HEK293 (cell line): ENCODE data around the gene THSD4.

Source experiments
- BCL11A ChIP-seq: fragments of 450-650 bp; formaldehyde crosslinking; IDR thresholded peaks from 2 replicates; pipeline ENCODE4 v1.5.1; 2016; ENCODE audit warnings: low read depth, missing biosample characterization, missing genetic modification characterization
- CTCF ChIP-seq: fragments of 450-650 bp; formaldehyde crosslinking; IDR thresholded peaks from 2 replicates; pipeline ENCODE4 v1.5.1; 2016; ENCODE audit warnings: missing biosample characterization, missing genetic modification characterization
- HIC1 ChIP-seq: fragments of 450-650 bp; formaldehyde crosslinking; IDR thresholded peaks from 2 replicates; pipeline ENCODE4 v1.5.1; 2016; ENCODE audit warnings: missing biosample characterization, missing genetic modification characterization
- RBAK ChIP-seq: fragments of 450-650 bp; formaldehyde crosslinking; IDR thresholded peaks from 2 replicates; pipeline ENCODE4 v1.5.1; 2016; ENCODE audit warnings: missing biosample characterization, missing genetic modification characterization
- SCRT1 ChIP-seq: fragments of 450-650 bp; formaldehyde crosslinking; IDR thresholded peaks from 2 replicates; pipeline ENCODE4 v1.5.1; 2016; ENCODE audit warnings: missing biosample characterization, missing genetic modification characterization, borderline replicate concordance
- ZFP37 ChIP-seq: fragments of 450-650 bp; formaldehyde crosslinking; IDR thresholded peaks from 2 replicates; pipeline ENCODE4 v1.5.1; 2016; ENCODE audit warnings: missing biosample characterization, missing genetic modification characterization
- ZNF114 ChIP-seq: fragments of 450-650 bp; formaldehyde crosslinking; IDR thresholded peaks from 2 replicates; pipeline ENCODE4 v1.5.0; 2017; ENCODE audit warnings: missing biosample characterization, missing genetic modification characterization
- ZNF174 ChIP-seq: fragments of 450-650 bp; formaldehyde crosslinking; IDR thresholded peaks from 2 replicates; pipeline ENCODE4 v1.5.0; 2017; ENCODE audit warnings: missing biosample characterization, mild to moderate bottlenecking, missing genetic modification characterization
- ZNF18 ChIP-seq: fragments of 450-650 bp; formaldehyde crosslinking; IDR thresholded peaks from 2 replicates; pipeline ENCODE4 v1.5.1; 2016; ENCODE audit warnings: missing biosample characterization, missing genetic modification characterization
- ZNF2 ChIP-seq: fragments of 450-650 bp; formaldehyde crosslinking; IDR thresholded peaks from 2 replicates; pipeline ENCODE4 v1.5.1; 2016; ENCODE audit warnings: missing biosample characterization, missing genetic modification characterization
- ZNF776 ChIP-seq: fragments of 450-650 bp; formaldehyde crosslinking; IDR thresholded peaks from 2 replicates; pipeline ENCODE4 v1.5.0; 2017; ENCODE audit warnings: missing biosample characterization, missing genetic modification characterization, borderline replicate concordance
- ZSCAN18 ChIP-seq: fragments of 450-650 bp; formaldehyde crosslinking; IDR thresholded peaks from 2 replicates; pipeline ENCODE4 v1.5.1; 2016; ENCODE audit warnings: missing biosample characterization, missing genetic modification characterization

GRCh38 chr15:71185706-71186105 is 70.4 kb downstream of the THSD4 start:
- TF ChIP-seq CTCF (tag by site-specific recombination) = no peak
- TF ChIP-seq SCRT1 (tag by site-specific recombination) = no peak
- TF ChIP-seq ZNF114 = no peak
- TF ChIP-seq HIC1 = no peak
- no peak for TF ChIP-seq ZNF18 (tag by site-specific recombination)
- TF ChIP-seq BCL11A (tag by site-specific recombination) = no peak
- no peak for TF ChIP-seq ZFP37
- TF ChIP-seq ZSCAN18 = no peak
- TF ChIP-seq ZNF2 (tag by site-specific recombination) = no peak
- TF ChIP-seq RBAK (tag by site-specific recombination) = no peak
- TF ChIP-seq ZNF174 = no peak
- no peak for TF ChIP-seq ZNF776 (tag by site-specific recombination)
